Fibroblast of lung (primary cell): Measurements from ENCODE around the gene HAUS6.

Experiments
- CTCF ChIP-seq, 2 donors: IDR thresholded peaks in 1 of 2; conservative IDR thresholded peaks in 1 of 2; 1 replicate in 1 of 2; 2 replicates in 1 of 2; pipeline ENCODE4 v1.5.1; 2011 to 2012; ENCODE audit warnings: low read length in 2 of 2, control low read depth in 1 of 2, inconsistent platforms in 1 of 2, low read depth in 1 of 2, mild to moderate bottlenecking in 1 of 2
- EZH2 ChIP-seq: IDR thresholded peaks from 2 replicates; pipeline ENCODE4 v1.5.1; 2012; ENCODE audit warnings: low read length, control low read depth, mild to moderate bottlenecking; ENCODE audit errors: missing control alignments

- TF ChIP-seq CTCF (conservative IDR thresholded peaks at IDR 0.05 in 1 of 2, IDR thresholded peaks at IDR 0.05 in 1 of 2; ENCODE audit: low read depth in 1 of 2, low read length in 2 of 2) (no peak), EZH2 (no peak)
These were observed 17.2 kb upstream of the HAUS6 start for GRCh38 chr9:19119801-19120440.
